Upper lobe of left lung (tissue), 6 donors: Measurements from ENCODE around the gene UVSSA. TPM values are rescaled to one million over a fixed set of nuclear protein-coding genes. Genes with fewer than 3 reads are reported as not detected.
A peak's percentile ranks its signal among the peaks of the same experiment; 100 is the strongest.
"Not testable (repeated sequence)": the region's sequence is repeated elsewhere in the genome, so short reads cannot be mapped to it uniquely, and the experiment has no call there.

Source experiments
- ATAC-seq, 2 donors: fragments of 200-7000 bp; cut with Tn5 transposase; one replicate each; pipeline ENCODE4 v1.9.1; 2022; ENCODE audit warnings: mild to moderate bottlenecking in 2 of 2, moderate library complexity in 2 of 2; ENCODE audit not compliant: low FRiP score in 2 of 2
- DNase-seq, 2 donors: peaks; one replicate each; pipeline ENCODE4 v3.0.0-alpha.2; 2019 to 2020
- H3K27ac ChIP-seq, 4 donors: fragments of 200-600 bp; sonication (generic); one replicate each; pipeline ENCODE4 v1.5.1; 2016 to 2019
- H3K27me3 ChIP-seq, 4 donors: fragments of 200-600 bp; sonication (generic); one replicate each; pipeline ENCODE4 v1.5.1; 2017 to 2019
- H3K36me3 ChIP-seq, 4 donors: fragments of 200-600 bp; sonication (generic); one replicate each; pipeline ENCODE4 v1.5.1; 2016 to 2019
- H3K4me1 ChIP-seq, 4 donors: fragments of 200-600 bp; sonication (generic); one replicate each; pipeline ENCODE4 v1.5.1; 2018 to 2019
- H3K4me3 ChIP-seq, 4 donors: fragments of 200-600 bp; sonication (generic); one replicate each; pipeline ENCODE4 v1.5.1; 2017 to 2019; ENCODE audit warnings: mild to moderate bottlenecking in 2 of 4, moderate library complexity in 1 of 4
- H3K9me3 ChIP-seq, 4 donors: fragments of 200-600 bp; sonication (generic); one replicate each; pipeline ENCODE4 v1.5.1; 2018 to 2019
- EP300 ChIP-seq, 4 donors: sonication (generic); formaldehyde crosslinking; IDR thresholded peaks; one replicate each; pipeline ENCODE4 v1.5.1; 2017; ENCODE audit warnings: antibody characterized with exemption in 4 of 4, control low read depth in 2 of 4
- POLR2A ChIP-seq, 4 donors: fragments of 450-650 bp; IDR thresholded peaks; one replicate each; pipeline ENCODE4 v1.5.1; 2016 to 2017; ENCODE audit warnings: antibody characterized with exemption in 4 of 4, mild to moderate bottlenecking in 2 of 4
- POLR2AphosphoS5 ChIP-seq, 2 donors: sonication (generic); formaldehyde crosslinking; IDR thresholded peaks; one replicate each; pipeline ENCODE4 v1.5.1; 2017; ENCODE audit warnings: antibody characterized with exemption in 2 of 2
- WGBS, 2 donors: methylation state at CpG; one replicate each; pipeline ENCODE4 v1.1.5; 2017 to 2018; 5-methylcytosine and 5-hydroxymethylcytosine counted together
- total RNA-seq, 6 donors: library from RNA; depleted of rRNA in 4 of 6; stranded (reverse); fragments of >200 nt in 4 of 6; gene quantifications; one replicate each; pipeline versions ENCODE4 v1.1.0 to v1.2.1, GENCODE V29; 2016 to 2021
- TF ChIP-seq, protein P1 (sequence below), 6 experiments: fragments of 450-650 bp in 4 of 6; fragments of 200-600 bp in 2 of 6; sonication (generic) in 2 of 6; IDR thresholded peaks; one replicate each; pipeline ENCODE4 v1.5.1; 2016 to 2019; ENCODE audit warnings: antibody characterized with exemption in 6 of 6
- donor health status: DM: no; HTN: no; CAD: no; lungs with moderate emphysema.
- donor health status: DM: no; HTN: yes; CAD: no; lungs with severe emphysema.

UVSSA gene
- total RNA-seq, 6 donors from 2014 or later: 15.2 to 138 (median 46.5) TPM

DNA sequence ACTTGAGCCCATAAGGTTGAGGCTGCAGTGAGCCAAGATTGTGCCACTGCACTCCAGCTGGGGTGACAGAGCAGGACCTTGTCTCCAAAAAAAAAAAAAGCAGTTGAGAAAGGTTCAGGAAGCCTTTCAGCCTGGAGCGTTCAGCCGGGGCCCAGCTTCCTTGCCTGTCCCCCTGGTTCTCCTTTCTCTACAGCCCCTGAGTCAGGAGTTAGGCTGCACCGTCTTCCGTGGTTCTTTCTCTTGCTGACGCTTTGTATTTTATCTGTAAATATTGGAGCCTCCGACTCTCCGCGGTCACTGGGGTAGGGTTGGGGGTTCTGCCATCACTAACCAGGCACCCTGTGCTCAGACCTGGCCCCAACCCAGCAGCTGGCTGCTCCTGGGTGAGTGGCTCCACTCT lies 13.8 kb upstream of the UVSSA start:
- no peak for DNase-seq
- H3K9me3 ChIP-seq: no peaks in the 10 kb centered on the region
- H3K4me3 ChIP-seq: no peak overlapping the region
- peak overlapping the region in 2 of 4 donors; percentile 24 to 36 for H3K27ac ChIP-seq
- peak in 1 of 2 donors; percentile 28 for ATAC-seq
- H3K36me3 ChIP-seq: peaks cover 13 to 73% (median 60%) of the 10 kb centered on the region in 4 donors
- 74 to 86% methylated on average over 8 of the region's 8 CpGs for whole genome bisulfite sequencing, 2 donors
- no peaks in the 10 kb centered on the region for H3K27me3 ChIP-seq
- H3K4me1 ChIP-seq: peaks cover 0 to 7% (median 1%) of the 10 kb centered on the region in 4 donors
- no peak for TF ChIP-seq EP300 (IDR thresholded peaks at IDR 0.05)
- TF ChIP-seq POLR2AphosphoS5 (IDR thresholded peaks at IDR 0.05): no peak
- TF ChIP-seq, protein P1, sequence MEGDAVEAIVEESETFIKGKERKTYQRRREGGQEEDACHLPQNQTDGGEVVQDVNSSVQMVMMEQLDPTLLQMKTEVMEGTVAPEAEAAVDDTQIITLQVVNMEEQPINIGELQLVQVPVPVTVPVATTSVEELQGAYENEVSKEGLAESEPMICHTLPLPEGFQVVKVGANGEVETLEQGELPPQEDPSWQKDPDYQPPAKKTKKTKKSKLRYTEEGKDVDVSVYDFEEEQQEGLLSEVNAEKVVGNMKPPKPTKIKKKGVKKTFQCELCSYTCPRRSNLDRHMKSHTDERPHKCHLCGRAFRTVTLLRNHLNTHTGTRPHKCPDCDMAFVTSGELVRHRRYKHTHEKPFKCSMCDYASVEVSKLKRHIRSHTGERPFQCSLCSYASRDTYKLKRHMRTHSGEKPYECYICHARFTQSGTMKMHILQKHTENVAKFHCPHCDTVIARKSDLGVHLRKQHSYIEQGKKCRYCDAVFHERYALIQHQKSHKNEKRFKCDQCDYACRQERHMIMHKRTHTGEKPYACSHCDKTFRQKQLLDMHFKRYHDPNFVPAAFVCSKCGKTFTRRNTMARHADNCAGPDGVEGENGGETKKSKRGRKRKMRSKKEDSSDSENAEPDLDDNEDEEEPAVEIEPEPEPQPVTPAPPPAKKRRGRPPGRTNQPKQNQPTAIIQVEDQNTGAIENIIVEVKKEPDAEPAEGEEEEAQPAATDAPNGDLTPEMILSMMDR (IDR thresholded peaks at IDR 0.05): no peak
- TF ChIP-seq POLR2A (IDR thresholded peaks at IDR 0.05): no peak

DNA sequence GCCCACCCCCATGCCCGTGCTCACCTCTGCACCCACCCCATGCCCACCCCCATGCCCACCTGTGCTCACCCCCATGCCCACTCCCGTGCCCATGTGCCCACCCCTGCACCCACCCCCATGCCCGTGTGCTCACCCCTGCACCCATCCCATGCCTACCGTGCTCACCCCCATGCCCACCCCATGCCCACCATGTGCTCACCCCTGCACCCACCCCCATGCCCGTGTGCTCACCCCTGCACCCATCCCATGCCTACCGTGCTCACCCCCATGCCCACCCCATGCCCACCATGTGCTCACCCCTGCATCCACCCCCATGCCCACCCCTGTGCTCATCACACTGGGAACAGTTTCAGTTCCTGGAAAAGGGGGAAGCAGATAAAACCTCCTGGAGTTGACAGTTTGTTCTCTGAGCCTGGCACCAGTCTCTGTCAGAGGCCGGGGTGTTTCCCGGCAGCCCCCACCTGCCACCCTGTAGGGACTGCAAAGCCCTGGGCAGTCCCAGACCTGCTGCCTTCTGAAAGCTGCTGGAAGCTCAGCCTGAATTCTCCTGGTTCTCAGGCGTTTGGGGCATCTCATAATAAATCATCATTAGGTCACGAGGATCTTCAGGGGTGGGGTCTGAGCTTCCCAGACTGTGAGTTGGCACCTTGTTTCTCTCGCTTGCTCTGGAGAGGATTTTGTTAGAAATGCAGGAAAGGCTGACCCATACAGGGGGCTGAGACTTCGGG lies 13.0 kb upstream of the UVSSA start:
- not testable (repeated sequence) for H3K4me1 ChIP-seq, H3K9me3 ChIP-seq, ATAC-seq, H3K27me3 ChIP-seq, DNase-seq, H3K4me3 ChIP-seq
- 74 to 100% methylated on average over 1 to 6 of the region's 12 CpGs for WGBS, 2 donors
- Histone ChIP-seq H3K27ac (peak overlapping the region in 2 of 4 donors; percentile 57 to 58), H3K36me3 (peaks cover 21 to 73% (median 60%) of the 10 kb centered on the region in 4 donors)

DNA sequence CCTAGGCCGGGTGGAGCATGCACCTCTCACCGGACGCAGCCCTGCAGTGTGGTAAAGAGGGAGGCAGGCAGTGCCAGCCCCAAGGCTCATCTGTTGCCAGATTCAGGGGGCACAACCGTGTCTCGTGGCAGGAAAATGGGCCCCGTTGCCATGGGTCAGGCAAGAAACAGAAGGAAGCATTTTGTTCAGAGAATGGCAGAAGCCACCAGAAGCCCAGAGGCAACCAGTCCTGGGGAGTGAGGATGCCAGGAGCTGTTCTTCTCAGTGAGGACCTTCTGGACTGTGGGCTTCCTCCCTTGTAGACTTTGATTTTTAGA lies 12.5 kb upstream of the UVSSA start:
- WGBS, 2 donors: 95 to 97% methylated on average over 6 of the region's 6 CpGs
- H3K27ac ChIP-seq: peak overlapping the region in 2 of 4 donors; percentile 57 to 58
- DNase-seq: no peak
- peaks cover 0 to 4% (median 1%) of the 10 kb centered on the region in 4 donors for H3K4me1 ChIP-seq
- H3K36me3 ChIP-seq: peaks cover 26 to 73% (median 62%) of the 10 kb centered on the region in 4 donors
- no peaks in the 10 kb centered on the region for H3K9me3 ChIP-seq
- no peak overlapping the region for H3K4me3 ChIP-seq
- no peak for TF ChIP-seq POLR2AphosphoS5 (IDR thresholded peaks at IDR 0.05)
- TF ChIP-seq POLR2A (IDR thresholded peaks at IDR 0.05): no peak
- TF ChIP-seq EP300 (IDR thresholded peaks at IDR 0.05): no peak
- TF ChIP-seq, protein P1 (IDR thresholded peaks at IDR 0.05): no peak
- no peaks in the 10 kb centered on the region for H3K27me3 ChIP-seq
- no peak for ATAC-seq

DNA sequence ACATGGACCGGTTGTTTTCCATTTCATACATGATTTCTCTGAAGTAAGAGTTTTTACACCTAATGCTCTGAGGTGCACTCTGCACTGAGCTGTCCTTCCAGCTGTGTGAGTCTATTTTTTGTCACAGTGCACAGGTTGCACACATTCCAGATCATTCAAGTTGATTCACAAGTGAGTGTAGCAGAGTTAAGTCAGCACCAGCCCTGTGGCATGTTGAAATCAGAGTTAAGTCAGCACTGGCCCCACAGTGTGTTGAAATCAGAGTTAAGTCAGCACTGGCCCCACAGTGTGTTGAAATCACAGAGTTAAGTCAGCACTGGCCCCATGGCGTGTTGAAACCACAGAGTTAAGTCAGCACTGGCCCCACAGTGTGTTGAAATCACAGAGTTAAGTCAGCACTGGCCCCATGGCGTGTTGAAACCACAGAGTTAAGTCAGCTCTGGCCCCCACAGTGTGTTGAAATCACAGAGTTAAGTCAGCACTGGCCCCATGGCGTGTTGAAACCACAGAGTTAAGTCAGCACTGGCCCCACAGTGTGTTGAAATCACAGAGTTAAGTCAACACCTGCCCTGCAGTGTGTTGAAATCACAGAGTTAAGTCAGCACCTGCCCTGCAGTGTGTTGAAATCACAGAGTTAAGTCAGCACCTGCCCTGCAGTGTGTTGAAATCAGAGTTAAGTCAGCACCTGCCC lies 11.7 kb upstream of the UVSSA start:
- peak overlapping the region in 3 of 4 donors; percentile 46 to 57 (median 53) for H3K27ac ChIP-seq
- H3K4me3 ChIP-seq, H3K4me1 ChIP-seq, ATAC-seq, H3K27me3 ChIP-seq, DNase-seq, H3K9me3 ChIP-seq: not testable (repeated sequence)
- H3K36me3 ChIP-seq: peaks cover 23 to 75% (median 67%) of the 10 kb centered on the region in 4 donors
- whole genome bisulfite sequencing, 2 donors: 86 to 93% methylated on average over 4 of the region's 4 CpGs

DNA sequence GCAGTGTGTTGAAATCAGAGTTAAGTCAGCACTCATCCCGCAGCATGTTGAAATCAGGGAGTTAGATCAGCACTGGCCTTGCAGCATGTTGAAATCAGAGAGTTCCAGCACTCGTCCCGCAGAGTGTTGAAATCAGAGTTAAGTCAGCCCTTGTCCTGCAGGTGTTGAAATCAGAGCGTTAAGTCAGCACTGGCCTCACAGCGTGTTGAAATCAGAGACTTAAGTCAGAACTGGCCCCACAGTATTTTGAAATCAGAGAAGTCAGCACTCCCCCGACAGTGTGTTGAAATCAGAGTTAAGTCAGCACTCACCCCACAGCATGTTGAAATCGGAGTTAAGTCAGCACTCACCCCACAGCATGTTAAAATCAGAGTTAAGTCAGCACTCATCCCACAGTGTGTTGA lies 10.9 kb upstream of the UVSSA start:
- Histone ChIP-seq H3K27ac (peak overlapping the region in 3 of 4 donors; percentile 38 to 68 (median 66)), H3K4me3 (no peak overlapping the region), H3K36me3 (peaks cover 26 to 80% (median 72%) of the 10 kb centered on the region in 4 donors), H3K9me3 (no peaks in the 10 kb centered on the region), H3K27me3 (no peaks in the 10 kb centered on the region), H3K4me1 (peaks cover 0 to 3% (median 0%) of the 10 kb centered on the region in 4 donors)
- WGBS, 2 donors: 79 to 92% methylated on average over 6 to 7 of the region's 7 CpGs
- ATAC-seq (no peak), DNase-seq (peak in 1 of 2 donors; percentile 37)
- TF ChIP-seq POLR2AphosphoS5 (IDR thresholded peaks at IDR 0.05): no peak
- no peak for TF ChIP-seq EP300 (IDR thresholded peaks at IDR 0.05)
- TF ChIP-seq, protein P1 (IDR thresholded peaks at IDR 0.05): no peak
- TF ChIP-seq POLR2A (IDR thresholded peaks at IDR 0.05): no peak
